Natural killer cell (primary cell): Measurements from ENCODE around the gene PPP6C. TPM values are rescaled to one million over a fixed set of nuclear protein-coding genes. Genes with fewer than 3 reads are reported as not detected.
A peak's percentile ranks its signal among the peaks of the same experiment; 100 is the strongest.
"Not testable (repeated sequence)": the region's sequence is repeated elsewhere in the genome, so short reads cannot be mapped to it uniquely, and the experiment has no call there.

ENCODE experiments used
- ATAC-seq, 3 donors: fragments of 150-1000 bp in 2 of 3; fragments of 200-7000 bp in 1 of 3; cut with Tn5 transposase; 1 replicate in 1 of 3; 2 replicates in 2 of 3; pipeline ENCODE4 v1.10.0; 2021; ENCODE audit warnings: mild to moderate bottlenecking in 2 of 3, moderate library complexity in 2 of 3
- DNase-seq, 2 donors: peaks; one replicate each; pipeline versions ENCODE4 v3.0.0 to v3.0.0-alpha.2; 2013 to 2021; ENCODE audit warnings: mixed read lengths in 1 of 2
- H3K27ac ChIP-seq: one replicate; pipeline ENCODE4 v1.5.1; 2013; ENCODE audit warnings: mild to moderate bottlenecking, low read length
- H3K27me3 ChIP-seq: one replicate; pipeline ENCODE4 v1.6.1; 2013; ENCODE audit warnings: low read length; ENCODE audit not compliant: control insufficient read depth, insufficient read depth
- H3K36me3 ChIP-seq: one replicate; pipeline ENCODE4 v1.6.1; 2013; ENCODE audit warnings: low read length; ENCODE audit not compliant: control insufficient read depth, insufficient read depth
- H3K4me1 ChIP-seq: one replicate; pipeline ENCODE4 v1.6.1; 2013; ENCODE audit warnings: low read length; ENCODE audit not compliant: control insufficient read depth, insufficient read depth
- H3K4me3 ChIP-seq: one replicate; pipeline ENCODE4 v1.5.1; 2013; ENCODE audit warnings: low read length
- H3K9me3 ChIP-seq: one replicate; pipeline ENCODE4 v1.6.1; 2013; ENCODE audit warnings: low read length; ENCODE audit not compliant: control insufficient read depth, insufficient read depth
- H3K27ac Mint-ChIP-seq, 2 donors: one replicate each; pipeline ENCODE4 v1.8.0; 2022; ENCODE audit warnings: mild to moderate bottlenecking in 2 of 2, mixed read lengths in 2 of 2, moderate library complexity in 1 of 2
- H3K27me3 Mint-ChIP-seq, 2 donors: one replicate each; pipeline ENCODE4 v1.8.0; 2022; ENCODE audit warnings: low read depth in 2 of 2, mixed read lengths in 2 of 2
- H3K36me3 Mint-ChIP-seq: one replicate; pipeline ENCODE4 v1.8.0; 2022; ENCODE audit warnings: mixed read lengths
- H3K4me1 Mint-ChIP-seq, 2 donors: one replicate each; pipeline ENCODE4 v1.8.0; 2022; ENCODE audit warnings: mixed read lengths in 2 of 2
- H3K4me3 Mint-ChIP-seq: one replicate; pipeline ENCODE4 v1.8.0; 2022; ENCODE audit warnings: mild to moderate bottlenecking, moderate library complexity, mixed read lengths
- H3K9me3 Mint-ChIP-seq, 2 donors: one replicate each; pipeline ENCODE4 v1.8.0; 2022; ENCODE audit warnings: mixed read lengths in 2 of 2
- WGBS: methylation state at CpG from one replicate; pipeline ENCODE4 v1.1.7; 2013; ENCODE audit warnings: missing lambda C conversion rate; ENCODE audit not compliant: insufficient coverage; 5-methylcytosine and 5-hydroxymethylcytosine counted together
- intact Hi-C: fragments of 100-400 bp; cut with micrococcal nuclease; formaldehyde crosslinking; loops from one replicate; pipeline ENCODE4 v1.14.2; 2022
- total RNA-seq, 4 donors: library from RNA; stranded (reverse); fragments of 120-200 nt in 1 of 4; gene quantifications; one replicate each; pipeline versions ENCODE4 v1.2.3 to v1.2.4, GENCODE V29; 2013 to 2022
- TF ChIP-seq, protein P1 (sequence below): fragments of 200-600 bp; IDR thresholded peaks from one replicate; pipeline ENCODE4 v1.8.0; 2022; ENCODE audit warnings: antibody characterized with exemption

The PPP6C gene
- total RNA-seq, 3 donors from 2014 or later (not counting 1 experiment from before 2014, with no cell fraction given), result 31.1 to 37.4 (median 34.8) TPM

DNA sequence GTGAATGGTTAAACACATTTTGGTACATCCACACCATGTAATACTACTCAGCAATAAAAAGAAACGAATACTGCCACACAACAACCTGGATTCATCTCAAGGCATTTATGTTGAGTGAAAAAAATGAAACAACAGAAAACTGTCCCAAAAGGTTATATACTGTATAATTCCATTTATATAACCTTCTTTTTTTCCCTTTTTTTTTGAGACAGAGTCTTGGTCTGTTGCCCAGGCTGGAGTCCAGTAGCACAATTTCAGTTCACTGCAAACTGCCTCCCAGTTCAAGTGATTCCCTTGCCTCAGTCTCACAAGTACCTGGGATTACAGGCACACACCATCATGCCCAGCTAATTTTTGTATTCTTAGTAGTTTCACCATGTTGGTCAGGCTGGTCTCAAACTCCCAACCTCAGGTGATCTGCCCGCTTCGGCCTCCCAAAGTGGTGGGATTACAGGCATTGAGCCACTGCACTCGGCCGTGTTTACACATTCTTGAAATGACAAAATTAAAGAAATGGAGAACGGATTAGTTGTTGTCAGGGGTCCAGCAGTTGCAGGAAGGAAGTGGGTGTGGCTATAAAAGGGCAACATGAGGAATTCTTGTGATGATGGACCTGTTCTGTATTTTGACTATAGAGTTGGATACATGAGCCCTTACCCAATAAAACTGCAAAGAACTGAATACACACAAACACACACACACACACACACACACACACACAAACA, 17.4 kb downstream of the PPP6C start:
- no peak overlapping the region for H3K4me3 ChIP-seq
- Mint-ChIP-seq H3K36me3 (no peaks in the 10 kb centered on the region), H3K4me3 (no peak overlapping the region), H3K9me3 (no peaks in the 10 kb centered on the region), H3K27me3 (no peaks in the 10 kb centered on the region), H3K4me1 (peaks cover 38 to 44% of the 10 kb centered on the region in 2 donors), H3K27ac (peak overlapping the region; percentile 39 to 58)
- no peak overlapping the region for H3K27ac ChIP-seq
- WGBS, result 51% methylated on average over 6 of the region's 6 CpGs
- no peaks in the 10 kb centered on the region for H3K9me3 ChIP-seq
- no peak for DNase-seq
- H3K36me3 ChIP-seq, result peaks cover 22% of the 10 kb centered on the region
- no peak for ATAC-seq
- TF ChIP-seq, protein P1, sequence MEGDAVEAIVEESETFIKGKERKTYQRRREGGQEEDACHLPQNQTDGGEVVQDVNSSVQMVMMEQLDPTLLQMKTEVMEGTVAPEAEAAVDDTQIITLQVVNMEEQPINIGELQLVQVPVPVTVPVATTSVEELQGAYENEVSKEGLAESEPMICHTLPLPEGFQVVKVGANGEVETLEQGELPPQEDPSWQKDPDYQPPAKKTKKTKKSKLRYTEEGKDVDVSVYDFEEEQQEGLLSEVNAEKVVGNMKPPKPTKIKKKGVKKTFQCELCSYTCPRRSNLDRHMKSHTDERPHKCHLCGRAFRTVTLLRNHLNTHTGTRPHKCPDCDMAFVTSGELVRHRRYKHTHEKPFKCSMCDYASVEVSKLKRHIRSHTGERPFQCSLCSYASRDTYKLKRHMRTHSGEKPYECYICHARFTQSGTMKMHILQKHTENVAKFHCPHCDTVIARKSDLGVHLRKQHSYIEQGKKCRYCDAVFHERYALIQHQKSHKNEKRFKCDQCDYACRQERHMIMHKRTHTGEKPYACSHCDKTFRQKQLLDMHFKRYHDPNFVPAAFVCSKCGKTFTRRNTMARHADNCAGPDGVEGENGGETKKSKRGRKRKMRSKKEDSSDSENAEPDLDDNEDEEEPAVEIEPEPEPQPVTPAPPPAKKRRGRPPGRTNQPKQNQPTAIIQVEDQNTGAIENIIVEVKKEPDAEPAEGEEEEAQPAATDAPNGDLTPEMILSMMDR, result no peak
- intact Hi-C loops, result no loop called here
- peaks cover 7% of the 10 kb centered on the region for H3K4me1 ChIP-seq
- H3K27me3 ChIP-seq, result no peaks in the 10 kb centered on the region

DNA sequence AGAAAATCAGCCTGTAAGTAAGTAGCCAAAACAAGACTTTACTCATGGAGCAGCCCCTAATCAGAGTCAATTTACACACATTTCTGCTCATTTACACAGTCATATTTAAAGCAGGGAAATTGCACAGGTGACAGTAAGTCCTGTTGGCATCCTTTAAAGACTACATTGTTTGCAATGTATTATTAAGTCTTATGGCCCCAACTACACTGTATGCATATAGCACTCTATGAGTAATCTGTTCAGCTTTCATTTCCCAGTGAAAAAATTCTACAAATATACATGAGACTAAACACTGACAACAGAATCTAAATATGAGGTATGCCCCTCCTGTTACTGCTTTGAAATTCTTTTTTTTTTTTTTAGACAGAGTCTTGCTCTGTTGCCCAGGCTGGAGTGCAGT, 19.7 kb downstream of the PPP6C start:
- H3K36me3 ChIP-seq, result peaks cover 27% of the 10 kb centered on the region
- Mint-ChIP-seq H3K9me3 (no peaks in the 10 kb centered on the region), H3K36me3 (no peaks in the 10 kb centered on the region), H3K27ac (peak overlapping the region in 1 of 2 donors; percentile 71), H3K4me1 (peaks cover 23 to 28% of the 10 kb centered on the region in 2 donors), H3K27me3 (no peaks in the 10 kb centered on the region), H3K4me3 (no peak overlapping the region)
- no peak for ATAC-seq
- intact Hi-C loops, result no loop called here
- peaks cover 7% of the 10 kb centered on the region for H3K4me1 ChIP-seq
- TF ChIP-seq, protein P1, result no peak
- H3K27me3 ChIP-seq, result no peaks in the 10 kb centered on the region
- no peak overlapping the region for H3K4me3 ChIP-seq
- no peak overlapping the region for H3K27ac ChIP-seq
- H3K9me3 ChIP-seq, result no peaks in the 10 kb centered on the region
- DNase-seq, result no peak

GRCh38 chr9:125166762-125167161, 22.8 kb downstream of the PPP6C start:
- TF ChIP-seq, protein P1, result no peak
- Mint-ChIP-seq H3K27me3 (no peaks in the 10 kb centered on the region), H3K36me3 (no peaks in the 10 kb centered on the region), H3K4me1 (peaks cover 9 to 14% of the 10 kb centered on the region in 2 donors), H3K9me3 (no peaks in the 10 kb centered on the region), H3K4me3 (no peak overlapping the region), H3K27ac (peak overlapping the region in 1 of 2 donors; percentile 11)
- Histone ChIP-seq H3K36me3 (peaks cover 23% of the 10 kb centered on the region), H3K27ac (no peak overlapping the region), H3K27me3 (no peaks in the 10 kb centered on the region), H3K4me1 (no peaks in the 10 kb centered on the region), H3K4me3 (no peak overlapping the region), H3K9me3 (no peaks in the 10 kb centered on the region)
- ATAC-seq (no peak), DNase-seq (no peak)
- intact Hi-C loops, result no loop called here
- WGBS, result 96% methylated on average over 2 of the region's 2 CpGs

DNA sequence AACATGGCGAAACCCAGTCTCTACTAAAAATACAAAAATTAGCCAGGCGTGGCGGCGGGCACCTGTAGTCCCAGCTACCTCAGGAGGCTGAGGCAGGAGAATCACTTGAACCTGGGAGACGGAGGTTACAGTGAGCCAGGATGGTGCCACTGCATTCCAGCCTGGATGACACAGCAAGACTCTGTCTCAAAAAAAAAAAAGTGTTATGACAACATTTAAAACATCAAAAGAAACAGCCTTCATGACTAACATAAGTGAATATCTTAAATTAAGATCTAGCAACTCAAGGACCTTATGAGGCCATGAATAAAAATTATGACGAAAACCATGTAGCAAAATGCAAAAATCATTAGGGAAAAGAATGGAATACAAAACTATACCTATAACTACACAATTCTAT, 26.7 kb downstream of the PPP6C start:
- H3K9me3 Mint-ChIP-seq, H3K4me3 ChIP-seq, H3K9me3 ChIP-seq, H3K4me3 Mint-ChIP-seq, H3K36me3 Mint-ChIP-seq, H3K27me3 ChIP-seq, H3K27me3 Mint-ChIP-seq, H3K4me1 ChIP-seq, H3K27ac Mint-ChIP-seq, ATAC-seq, intact Hi-C loops, DNase-seq, H3K27ac ChIP-seq, H3K36me3 ChIP-seq: not testable (repeated sequence)
- H3K4me1 Mint-ChIP-seq, result peaks cover 12 to 15% of the 10 kb centered on the region in 2 donors
- WGBS, result 99% methylated on average over 5 of the region's 6 CpGs
